GM12874 (cell line): Measurements from ENCODE around the gene DLG2.

Experiments
- TF ChIP-seq, protein P1 (sequence below): IDR thresholded peaks from 2 replicates; pipeline ENCODE4 v1.5.1; 2011; ENCODE audit warnings: low read depth, mild to moderate bottlenecking, control low read depth, low read length, moderate library complexity; ENCODE audit not compliant: insufficient read depth

DLG2 gene

DNA sequence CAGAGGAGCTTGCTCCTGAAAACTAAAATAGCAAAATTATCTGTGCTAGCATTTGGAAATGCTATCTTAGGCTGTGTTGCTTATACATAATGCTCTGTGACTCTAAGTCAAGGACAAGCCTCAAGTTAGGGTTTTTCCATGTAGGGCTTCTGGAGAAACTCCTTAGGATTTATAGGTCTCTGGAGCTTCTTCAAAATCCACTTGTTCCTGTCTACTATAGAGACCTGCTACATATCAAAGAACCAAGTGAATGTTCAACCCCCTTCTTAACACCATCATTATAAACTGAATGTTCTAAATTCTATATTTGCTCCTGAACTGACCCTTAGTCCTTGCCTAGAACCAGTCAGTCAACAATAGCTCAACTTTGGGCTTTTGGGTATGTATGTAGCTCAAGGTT, 1817.9 kb downstream of the DLG2 start:
- TF ChIP-seq, protein P1, sequence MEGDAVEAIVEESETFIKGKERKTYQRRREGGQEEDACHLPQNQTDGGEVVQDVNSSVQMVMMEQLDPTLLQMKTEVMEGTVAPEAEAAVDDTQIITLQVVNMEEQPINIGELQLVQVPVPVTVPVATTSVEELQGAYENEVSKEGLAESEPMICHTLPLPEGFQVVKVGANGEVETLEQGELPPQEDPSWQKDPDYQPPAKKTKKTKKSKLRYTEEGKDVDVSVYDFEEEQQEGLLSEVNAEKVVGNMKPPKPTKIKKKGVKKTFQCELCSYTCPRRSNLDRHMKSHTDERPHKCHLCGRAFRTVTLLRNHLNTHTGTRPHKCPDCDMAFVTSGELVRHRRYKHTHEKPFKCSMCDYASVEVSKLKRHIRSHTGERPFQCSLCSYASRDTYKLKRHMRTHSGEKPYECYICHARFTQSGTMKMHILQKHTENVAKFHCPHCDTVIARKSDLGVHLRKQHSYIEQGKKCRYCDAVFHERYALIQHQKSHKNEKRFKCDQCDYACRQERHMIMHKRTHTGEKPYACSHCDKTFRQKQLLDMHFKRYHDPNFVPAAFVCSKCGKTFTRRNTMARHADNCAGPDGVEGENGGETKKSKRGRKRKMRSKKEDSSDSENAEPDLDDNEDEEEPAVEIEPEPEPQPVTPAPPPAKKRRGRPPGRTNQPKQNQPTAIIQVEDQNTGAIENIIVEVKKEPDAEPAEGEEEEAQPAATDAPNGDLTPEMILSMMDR: no peak

DNA sequence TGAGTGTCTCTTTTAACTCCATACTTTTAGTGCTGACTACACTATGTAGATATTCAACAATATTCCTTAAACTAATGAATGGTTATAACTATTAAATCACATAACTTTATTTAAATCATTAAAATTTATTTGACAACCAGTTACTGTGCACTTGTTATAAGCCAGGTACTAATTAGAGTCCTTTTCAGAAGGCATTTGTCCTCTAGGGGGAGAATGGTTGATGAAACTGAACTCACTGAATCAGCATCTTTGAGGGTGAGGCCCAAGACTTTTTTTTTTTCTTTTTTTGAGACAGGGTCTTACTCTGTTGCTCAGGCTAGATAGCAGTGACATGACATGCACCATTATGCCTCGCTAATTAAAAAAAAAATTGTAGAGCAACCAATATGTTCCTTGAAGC, 1825.3 kb downstream of the DLG2 start:
- TF ChIP-seq, protein P1: peak; percentile 14; the same call in 1 of the 2 replicates

DNA sequence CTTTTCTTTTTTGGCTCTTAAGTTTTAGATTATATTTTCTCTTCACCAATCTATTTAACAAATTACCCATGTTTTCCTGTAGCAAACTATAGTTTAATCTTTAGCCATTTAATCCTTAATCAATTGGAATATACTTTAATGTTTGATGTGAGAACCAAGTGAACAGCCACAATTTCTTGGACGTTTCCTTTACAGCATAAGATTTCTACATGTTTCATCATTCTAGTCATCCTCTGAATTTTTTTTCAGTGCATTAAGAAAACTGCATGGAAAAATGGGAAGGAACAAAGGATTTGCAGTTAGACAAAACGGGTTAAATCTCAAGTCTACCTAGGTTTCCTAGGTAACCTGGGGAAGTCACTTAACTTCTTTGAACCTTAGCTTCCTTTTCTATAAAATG, 1833.8 kb downstream of the DLG2 start:
- TF ChIP-seq, protein P1: no peak

DNA sequence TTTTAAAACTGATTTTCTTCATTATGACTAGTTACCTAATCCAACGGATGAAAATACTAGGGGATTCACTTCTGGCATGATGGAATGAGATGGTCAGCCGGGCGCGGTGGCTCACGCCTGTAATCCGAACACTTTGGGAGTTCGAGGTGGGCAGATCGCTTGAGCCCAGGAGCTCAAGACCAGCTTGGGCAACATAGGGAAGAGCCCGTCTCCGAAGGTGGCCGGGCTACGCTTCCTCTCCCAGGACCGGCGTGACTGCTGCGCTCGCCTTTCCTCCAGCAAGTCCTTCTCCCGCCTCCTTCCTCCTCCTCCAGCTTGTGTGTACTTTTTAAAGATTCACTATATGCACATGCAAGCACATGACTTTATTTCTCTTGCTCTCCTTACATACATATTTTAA, 1835.6 kb downstream of the DLG2 start:
- TF ChIP-seq, protein P1: no peak

DNA sequence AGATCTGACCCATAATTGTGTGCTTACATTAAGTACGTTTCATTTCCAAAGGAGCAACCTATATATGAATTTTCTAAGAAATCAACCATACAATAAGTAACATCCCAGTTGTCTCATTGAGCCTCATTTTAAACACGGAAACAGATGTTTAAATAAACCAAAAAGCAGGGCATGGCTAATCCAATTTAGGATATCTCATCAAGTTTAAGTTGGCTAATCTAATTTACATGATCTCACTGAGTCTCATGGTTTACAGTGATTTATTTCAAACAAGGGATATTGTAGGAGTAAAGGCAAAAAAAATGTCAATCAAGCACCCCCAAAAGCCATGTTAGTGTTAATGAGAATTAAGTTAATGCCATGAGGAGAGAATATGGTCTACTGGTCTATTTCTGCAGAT, 1841.2 kb downstream of the DLG2 start:
- TF ChIP-seq, protein P1: no peak

DNA sequence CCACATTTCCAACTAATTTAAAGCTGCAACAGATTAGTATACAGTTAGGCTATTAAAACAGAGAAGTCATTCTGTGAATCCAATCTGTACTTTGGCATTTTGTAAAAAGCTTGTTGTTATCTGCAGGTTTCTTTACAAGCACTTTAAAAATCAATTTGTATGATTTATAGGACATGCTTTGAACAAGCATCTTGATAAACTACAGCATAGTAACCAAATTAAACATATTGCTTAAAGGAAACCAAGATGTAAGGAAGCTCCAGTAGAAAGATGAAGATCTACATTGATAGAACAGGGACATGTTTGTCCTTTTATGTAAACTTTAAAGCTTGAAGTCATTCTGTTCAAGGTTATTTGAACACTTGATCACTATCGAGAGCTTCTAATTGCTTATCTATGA, 1842.7 kb downstream of the DLG2 start:
- TF ChIP-seq, protein P1: no peak

DNA sequence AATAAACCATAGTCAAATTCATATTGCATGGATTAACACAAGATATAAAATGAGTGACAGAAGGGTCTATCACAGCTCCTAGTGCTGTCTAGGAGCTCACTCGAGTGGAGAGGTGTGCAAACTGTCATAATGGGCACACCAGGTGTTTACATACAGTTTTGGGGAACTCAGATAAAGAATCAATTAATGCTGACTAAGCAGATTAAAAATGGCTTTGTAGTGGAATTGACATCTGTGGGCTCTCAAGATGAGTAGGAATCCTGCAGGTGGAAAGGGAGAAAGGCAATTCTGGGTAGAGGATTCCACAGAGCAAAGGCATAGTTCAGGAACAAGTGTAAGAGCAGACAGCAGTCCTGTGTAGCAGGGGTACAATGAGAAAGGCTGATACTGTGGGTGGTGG, 1844.8 kb downstream of the DLG2 start:
- TF ChIP-seq, protein P1: no peak

DNA sequence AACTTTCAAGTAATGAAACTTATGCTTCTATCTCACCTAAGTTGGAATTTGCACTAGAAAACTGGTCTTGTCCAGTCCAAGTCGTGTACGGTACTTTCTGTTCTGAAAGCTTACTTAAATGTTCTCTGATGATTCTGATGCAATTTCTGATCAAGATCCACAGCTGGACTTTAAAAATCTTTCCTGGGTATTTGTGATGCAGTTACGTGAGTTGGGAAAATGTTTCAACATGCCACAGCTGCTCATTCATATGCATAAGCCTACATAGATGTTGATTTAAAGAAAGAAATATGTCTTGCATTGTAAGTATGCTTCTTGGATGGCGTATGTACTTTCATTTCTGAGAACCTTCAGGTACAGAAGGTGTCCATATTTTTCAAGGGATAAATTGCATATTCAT, 1847.3 kb downstream of the DLG2 start:
- TF ChIP-seq, protein P1: no peak
